Measurements from ENCODE around the gene ARAP1.

GRCh38 chr11:72779495-72780128, 27.4 kb upstream of the ARAP1 start:
- no peak for TF ChIP-seq TAF1 (IDR thresholded peaks at IDR 0.05; ENCODE audit: low read depth, low read length)
- TF ChIP-seq POLR2AphosphoS5 (IDR thresholded peaks at IDR 0.05; ENCODE audit: low read depth, low read length), result no peak
